Measurements from ENCODE around the gene SPTSSA. TPM values are rescaled to one million over a fixed set of nuclear protein-coding genes. Genes with fewer than 3 reads are reported as not detected.

SPTSSA gene
- total and polyA plus RNA-seq, 2 donors (not counting 1 experiment from before 2014, with no cell fraction given): 20.1 to 38.4 TPM

- no peaks in the 10 kb centered on the region for H3K79me2 ChIP-seq (ENCODE audit: control insufficient read depth, insufficient read depth, low read length)
- H3K4me3 ChIP-seq (replicated peaks in 1 of 4; ENCODE audit: control extremely low read depth in 1 of 4, insufficient read depth in 1 of 4, low read depth in 3 of 4, low read length in 4 of 4): no peak overlapping the region
- no peak overlapping the region for H3K27ac ChIP-seq (ENCODE audit: insufficient read depth, low read length)
- no peak for TF ChIP-seq CTCF (conservative IDR thresholded peaks at IDR 0.05 in 1 of 2, IDR thresholded peaks at IDR 0.05 in 1 of 2; ENCODE audit: low read depth in 1 of 2, low read length in 2 of 2)
- TF ChIP-seq EZH2 (IDR thresholded peaks at IDR 0.05; ENCODE audit: low read length, missing control alignments): no peak
- H4K20me1 ChIP-seq (ENCODE audit: control insufficient read depth, extremely low read depth, insufficient read depth, low read length): no peaks in the 10 kb centered on the region
- no peaks in the 10 kb centered on the region for H3K27me3 ChIP-seq (ENCODE audit: control insufficient read depth, insufficient read depth, low read length)
- H3K4me2 ChIP-seq (ENCODE audit: extremely low read depth, insufficient read depth, low read length): no peak overlapping the region
- no peak overlapping the region for H3K9ac ChIP-seq (ENCODE audit: insufficient read depth, low read length)
- H2AFZ ChIP-seq (ENCODE audit: low read length): no peak overlapping the region
- DNase-seq (ENCODE audit: low read depth in 2 of 2): no peak
- H3K4me1 ChIP-seq (ENCODE audit: control insufficient read depth, extremely low read depth, insufficient read depth, low read length): no peaks in the 10 kb centered on the region
- H3K9me3 ChIP-seq (ENCODE audit: control insufficient read depth, insufficient read depth, low read depth, low read length): no peaks in the 10 kb centered on the region
- no peaks in the 10 kb centered on the region for H3K36me3 ChIP-seq (ENCODE audit: control insufficient read depth, insufficient read depth, low read length)
Observed at GRCh38 chr14:34425095-34425851, 36.8 kb downstream of the SPTSSA start.

GRCh38 chr14:34424488-34424887 is 37.6 kb downstream of the SPTSSA start:
- Histone ChIP-seq H3K27me3 (ENCODE audit: control insufficient read depth, insufficient read depth, low read length) (no peaks in the 10 kb centered on the region), H3K4me2 (ENCODE audit: extremely low read depth, insufficient read depth, low read length) (no peak overlapping the region), H2AFZ (ENCODE audit: low read length) (no peak overlapping the region), H3K9ac (ENCODE audit: insufficient read depth, low read length) (no peak overlapping the region), H4K20me1 (ENCODE audit: control insufficient read depth, extremely low read depth, insufficient read depth, low read length) (no peaks in the 10 kb centered on the region), H3K4me3 (replicated peaks in 1 of 4; ENCODE audit: control extremely low read depth in 1 of 4, insufficient read depth in 1 of 4, low read depth in 3 of 4, low read length in 4 of 4) (no peak overlapping the region), H3K27ac (ENCODE audit: insufficient read depth, low read length) (no peak overlapping the region), H3K79me2 (ENCODE audit: control insufficient read depth, insufficient read depth, low read length) (no peaks in the 10 kb centered on the region), H3K9me3 (ENCODE audit: control insufficient read depth, insufficient read depth, low read depth, low read length) (no peaks in the 10 kb centered on the region), H3K36me3 (ENCODE audit: control insufficient read depth, insufficient read depth, low read length) (no peaks in the 10 kb centered on the region), H3K4me1 (ENCODE audit: control insufficient read depth, extremely low read depth, insufficient read depth, low read length) (no peaks in the 10 kb centered on the region)
- no peak for DNase-seq (ENCODE audit: low read depth in 2 of 2)
- no peak for TF ChIP-seq EZH2 (IDR thresholded peaks at IDR 0.05; ENCODE audit: low read length, missing control alignments)
- TF ChIP-seq CTCF (conservative IDR thresholded peaks at IDR 0.05 in 1 of 2, IDR thresholded peaks at IDR 0.05 in 1 of 2; ENCODE audit: low read depth in 1 of 2, low read length in 2 of 2): no peak

GRCh38 chr14:34423445-34423844 is 38.6 kb downstream of the SPTSSA start:
- Histone ChIP-seq H3K27me3 (ENCODE audit: control insufficient read depth, insufficient read depth, low read length) (no peaks in the 10 kb centered on the region), H3K4me1 (ENCODE audit: control insufficient read depth, extremely low read depth, insufficient read depth, low read length) (no peaks in the 10 kb centered on the region), H3K36me3 (ENCODE audit: control insufficient read depth, insufficient read depth, low read length) (no peaks in the 10 kb centered on the region), H3K79me2 (ENCODE audit: control insufficient read depth, insufficient read depth, low read length) (no peaks in the 10 kb centered on the region), H3K27ac (ENCODE audit: insufficient read depth, low read length) (no peak overlapping the region), H2AFZ (ENCODE audit: low read length) (no peak overlapping the region), H3K4me2 (ENCODE audit: extremely low read depth, insufficient read depth, low read length) (no peak overlapping the region), H3K9ac (ENCODE audit: insufficient read depth, low read length) (no peak overlapping the region), H3K4me3 (replicated peaks in 1 of 4; ENCODE audit: control extremely low read depth in 1 of 4, insufficient read depth in 1 of 4, low read depth in 3 of 4, low read length in 4 of 4) (no peak overlapping the region), H4K20me1 (ENCODE audit: control insufficient read depth, extremely low read depth, insufficient read depth, low read length) (no peaks in the 10 kb centered on the region), H3K9me3 (ENCODE audit: control insufficient read depth, insufficient read depth, low read depth, low read length) (no peaks in the 10 kb centered on the region)
- TF ChIP-seq CTCF (conservative IDR thresholded peaks at IDR 0.05 in 1 of 2, IDR thresholded peaks at IDR 0.05 in 1 of 2; ENCODE audit: low read depth in 1 of 2, low read length in 2 of 2): no peak
- no peak for TF ChIP-seq EZH2 (IDR thresholded peaks at IDR 0.05; ENCODE audit: low read length, missing control alignments)
- no peak for DNase-seq (ENCODE audit: low read depth in 2 of 2)
